ENCODE measurements around the gene CCND1.
A peak's percentile ranks its signal among the peaks of the same experiment; 100 is the strongest.

GRCh38 chr11:69640995-69641581, at the start of gene CCND1:
- TF ChIP-seq POLR2A (IDR thresholded peaks at IDR 0.05), result peak; percentile 19 to 92
- TF ChIP-seq, protein P1, sequence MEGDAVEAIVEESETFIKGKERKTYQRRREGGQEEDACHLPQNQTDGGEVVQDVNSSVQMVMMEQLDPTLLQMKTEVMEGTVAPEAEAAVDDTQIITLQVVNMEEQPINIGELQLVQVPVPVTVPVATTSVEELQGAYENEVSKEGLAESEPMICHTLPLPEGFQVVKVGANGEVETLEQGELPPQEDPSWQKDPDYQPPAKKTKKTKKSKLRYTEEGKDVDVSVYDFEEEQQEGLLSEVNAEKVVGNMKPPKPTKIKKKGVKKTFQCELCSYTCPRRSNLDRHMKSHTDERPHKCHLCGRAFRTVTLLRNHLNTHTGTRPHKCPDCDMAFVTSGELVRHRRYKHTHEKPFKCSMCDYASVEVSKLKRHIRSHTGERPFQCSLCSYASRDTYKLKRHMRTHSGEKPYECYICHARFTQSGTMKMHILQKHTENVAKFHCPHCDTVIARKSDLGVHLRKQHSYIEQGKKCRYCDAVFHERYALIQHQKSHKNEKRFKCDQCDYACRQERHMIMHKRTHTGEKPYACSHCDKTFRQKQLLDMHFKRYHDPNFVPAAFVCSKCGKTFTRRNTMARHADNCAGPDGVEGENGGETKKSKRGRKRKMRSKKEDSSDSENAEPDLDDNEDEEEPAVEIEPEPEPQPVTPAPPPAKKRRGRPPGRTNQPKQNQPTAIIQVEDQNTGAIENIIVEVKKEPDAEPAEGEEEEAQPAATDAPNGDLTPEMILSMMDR (IDR thresholded peaks at IDR 0.05), result peak in 6 of 12 donors; percentile 8 to 39 (median 23)

All from heart left ventricle (tissue), 13 donors.